GM18508 (cell line): ENCODE measurements around the gene ORC4.

Experiments
- ATAC-seq: cut with Tn5 transposase; IDR thresholded peaks from one replicate; pipeline ENCODE4 v1.9.1; 2021; ENCODE audit warnings: moderate number of reproducible peaks; ENCODE audit not compliant: insufficient read depth, unreplicated experiment

Gene ORC4

DNA sequence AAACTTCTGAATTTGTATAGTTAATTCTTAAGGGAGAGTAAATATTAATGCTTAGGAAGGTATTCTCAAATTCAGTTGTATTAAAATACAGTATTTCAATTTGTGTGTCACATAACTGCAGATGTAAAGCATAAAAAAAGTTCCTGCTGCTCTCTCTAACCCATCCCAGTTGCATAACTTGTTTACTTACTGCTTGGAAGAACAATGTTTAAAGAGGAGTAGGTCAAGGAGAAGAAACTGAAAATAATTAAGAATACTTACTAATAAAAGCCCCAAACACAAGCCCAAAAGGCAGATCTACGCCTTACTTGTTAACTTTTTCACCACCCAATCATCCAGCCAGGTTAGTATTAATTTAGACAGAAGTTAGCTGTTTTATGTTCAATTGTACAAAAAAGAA lies 81.2 kb downstream of the ORC4 start:
- no peak for ATAC-seq

DNA sequence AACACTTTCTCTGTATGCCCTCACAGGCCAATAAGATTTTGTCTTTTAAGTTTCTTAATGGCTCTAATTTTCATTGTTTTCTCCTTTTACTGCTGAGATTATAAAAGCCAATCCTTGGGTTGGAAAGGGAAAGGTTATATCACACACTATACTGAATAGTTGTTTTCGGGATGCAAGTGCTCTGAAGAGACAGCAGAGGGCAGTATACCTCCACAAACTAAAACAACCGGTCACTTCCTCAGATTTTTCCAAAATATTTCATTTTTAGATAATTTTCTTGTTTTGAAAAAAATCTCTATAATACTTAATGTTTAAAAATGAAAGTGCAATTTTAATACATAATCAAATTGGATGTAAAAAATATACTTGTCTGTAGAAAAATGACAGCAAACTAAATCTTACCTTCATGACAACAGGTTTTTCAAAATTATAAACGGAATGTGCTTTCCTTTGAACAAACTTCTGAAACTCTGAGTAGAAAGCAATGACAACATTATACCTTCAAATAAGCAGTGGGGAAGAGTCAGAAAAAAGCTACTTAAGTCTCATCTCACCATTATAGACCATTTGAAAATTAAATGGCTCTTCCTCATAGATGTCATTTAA lies 82.7 kb downstream of the ORC4 start:
- ATAC-seq, result no peak

DNA sequence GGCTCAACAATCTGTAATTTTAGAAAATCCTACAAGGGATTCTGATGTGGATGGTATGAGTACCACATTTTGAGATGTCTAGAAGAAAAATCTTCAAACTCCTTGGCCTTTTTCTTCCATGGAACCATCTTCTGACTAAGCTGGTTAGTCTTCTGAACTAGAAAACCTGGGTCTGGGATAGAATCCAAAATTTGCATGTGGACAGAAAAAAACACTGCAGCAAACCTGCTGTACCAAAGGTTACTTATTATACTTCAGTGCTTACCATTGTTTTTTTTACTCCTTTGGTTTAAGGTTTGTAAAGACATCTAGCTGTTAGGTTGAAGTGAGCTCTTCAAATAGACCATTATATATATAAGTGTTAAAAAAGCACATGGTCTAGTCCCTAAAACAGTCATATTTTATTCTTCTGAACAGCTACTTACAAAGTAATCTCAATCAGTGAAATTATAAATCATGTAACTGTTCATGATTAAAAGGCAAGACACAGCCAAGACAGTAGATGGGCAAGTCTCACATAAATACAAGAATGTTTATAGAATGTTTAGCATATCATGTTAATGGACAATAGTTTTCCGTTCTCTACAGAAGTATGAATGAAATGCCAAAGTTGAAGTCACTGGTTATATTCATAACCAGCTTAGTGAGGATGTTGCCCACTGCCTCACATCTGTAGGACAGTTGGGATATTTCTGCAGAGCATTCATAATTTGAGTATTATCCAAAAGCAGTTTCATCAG lies 85.5 kb downstream of the ORC4 start:
- no peak for ATAC-seq

DNA sequence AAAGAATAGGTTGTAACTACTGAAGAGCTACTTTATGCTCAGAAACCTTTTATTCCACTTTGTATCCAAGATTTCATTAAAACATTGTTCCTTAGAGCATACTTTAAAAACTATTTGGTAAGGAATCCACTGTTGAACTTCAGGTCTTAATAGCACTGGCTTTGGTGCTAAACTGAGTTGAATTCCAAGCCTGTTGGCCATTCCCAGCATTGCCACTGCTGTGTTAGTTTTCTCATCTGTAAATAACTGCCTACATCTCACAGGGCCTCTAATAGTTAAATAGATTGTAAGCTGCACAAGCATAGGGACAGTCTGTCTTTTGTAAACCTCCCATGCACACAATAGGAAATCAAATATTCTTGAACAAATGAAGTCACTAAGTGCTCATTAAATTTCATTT lies 86.6 kb downstream of the ORC4 start:
- ATAC-seq, result no peak

DNA sequence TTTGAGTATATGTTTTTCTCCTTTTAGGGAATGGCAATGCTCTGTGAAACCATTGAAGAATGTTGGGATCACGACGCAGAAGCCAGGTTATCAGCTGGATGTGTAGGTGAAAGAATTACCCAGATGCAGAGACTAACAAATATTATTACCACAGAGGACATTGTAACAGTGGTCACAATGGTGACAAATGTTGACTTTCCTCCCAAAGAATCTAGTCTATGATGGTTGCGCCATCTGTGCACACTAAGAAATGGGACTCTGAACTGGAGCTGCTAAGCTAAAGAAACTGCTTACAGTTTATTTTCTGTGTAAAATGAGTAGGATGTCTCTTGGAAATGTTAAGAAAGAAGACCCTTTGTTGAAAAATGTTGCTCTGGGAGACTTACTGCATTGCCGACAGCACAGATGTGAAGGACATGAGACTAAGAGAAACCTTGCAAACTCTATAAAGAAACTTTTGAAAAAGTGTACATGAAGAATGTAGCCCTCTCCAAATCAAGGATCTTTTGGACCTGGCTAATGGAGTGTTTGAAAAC lies 93.4 kb downstream of the ORC4 start:
- no peak for ATAC-seq

- no peak for ATAC-seq
Measured at GRCh38 chr2:147925886-147926285, 94.7 kb downstream of the ORC4 start.

DNA sequence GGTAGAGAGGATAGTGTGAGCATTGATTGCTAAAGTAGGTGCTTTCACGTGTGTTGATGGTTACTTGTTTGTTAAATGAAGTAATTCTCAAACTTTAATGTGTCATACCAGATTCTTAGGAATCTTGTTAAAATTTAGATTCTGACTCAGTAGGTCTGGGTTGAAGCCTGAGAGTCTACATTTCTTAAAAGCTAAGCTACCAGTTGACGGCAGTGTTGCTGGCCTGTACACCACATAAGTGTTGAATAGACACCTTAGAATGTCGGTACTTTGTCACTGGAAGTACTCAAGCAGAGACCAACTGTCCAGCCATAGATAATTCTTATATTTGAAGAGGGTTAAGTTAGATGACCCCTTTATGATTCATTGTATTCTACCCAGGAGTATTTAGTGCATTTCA lies 95.9 kb downstream of the ORC4 start:
- ATAC-seq, result no peak

DNA sequence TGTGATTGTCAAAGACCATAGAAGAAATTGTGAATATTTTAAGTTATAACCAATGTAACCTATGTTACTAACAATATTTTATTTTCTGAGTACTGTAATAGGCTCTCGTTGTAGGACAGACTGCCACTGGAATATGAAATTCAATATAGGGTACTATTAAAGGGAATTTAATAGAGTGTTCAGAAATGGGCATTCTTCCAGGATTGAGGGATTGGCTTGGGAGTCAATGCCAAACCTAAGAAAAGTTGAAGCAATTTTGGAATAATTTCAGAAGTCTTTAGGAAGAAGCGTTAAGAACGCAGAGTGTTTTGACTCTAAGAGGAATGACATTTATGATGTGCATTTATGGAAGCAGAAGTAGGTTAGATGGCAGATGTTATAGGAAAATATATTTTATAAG lies 96.7 kb downstream of the ORC4 start:
- no peak for ATAC-seq

DNA sequence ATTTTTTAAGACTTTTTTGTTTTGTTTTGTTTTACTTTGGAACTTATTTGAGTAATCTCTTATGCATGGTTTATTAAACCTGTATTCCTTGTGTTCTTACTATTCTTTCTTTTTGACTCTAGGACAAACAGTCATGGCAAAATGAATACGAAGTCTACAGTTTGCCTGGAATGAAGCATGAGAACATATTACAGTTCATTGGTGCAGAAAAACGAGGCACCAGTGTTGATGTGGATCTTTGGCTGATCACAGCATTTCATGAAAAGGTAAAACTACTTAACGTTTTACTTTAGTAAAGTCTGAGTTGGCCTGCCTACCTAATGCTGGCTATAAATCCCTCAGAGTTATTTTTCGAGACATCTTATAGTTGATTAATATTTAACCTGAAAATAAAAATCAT lies 103.4 kb downstream of the ORC4 start:
- ATAC-seq, result no peak

GRCh38 chr2:147916723-147917122 lies 103.8 kb downstream of the ORC4 start:
- no peak for ATAC-seq

DNA sequence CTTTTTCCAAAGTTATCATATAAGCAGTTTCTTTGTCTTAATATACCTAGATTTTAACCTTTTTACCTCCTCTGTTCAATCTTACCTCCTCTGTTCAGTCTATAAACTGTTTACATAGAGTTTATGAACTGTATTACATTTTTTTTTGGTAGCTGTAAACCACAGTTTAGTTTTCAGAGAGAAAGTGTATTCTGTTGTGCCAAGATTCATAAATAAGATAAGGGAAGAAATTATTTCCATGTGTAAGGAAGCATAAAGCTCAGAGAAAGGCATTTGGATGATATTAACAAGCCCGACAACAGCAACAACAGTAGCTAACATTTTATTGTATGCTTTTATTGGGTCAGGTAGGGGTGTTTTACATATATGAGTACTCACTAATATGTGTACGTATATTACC lies 104.5 kb downstream of the ORC4 start:
- ATAC-seq, result no peak

DNA sequence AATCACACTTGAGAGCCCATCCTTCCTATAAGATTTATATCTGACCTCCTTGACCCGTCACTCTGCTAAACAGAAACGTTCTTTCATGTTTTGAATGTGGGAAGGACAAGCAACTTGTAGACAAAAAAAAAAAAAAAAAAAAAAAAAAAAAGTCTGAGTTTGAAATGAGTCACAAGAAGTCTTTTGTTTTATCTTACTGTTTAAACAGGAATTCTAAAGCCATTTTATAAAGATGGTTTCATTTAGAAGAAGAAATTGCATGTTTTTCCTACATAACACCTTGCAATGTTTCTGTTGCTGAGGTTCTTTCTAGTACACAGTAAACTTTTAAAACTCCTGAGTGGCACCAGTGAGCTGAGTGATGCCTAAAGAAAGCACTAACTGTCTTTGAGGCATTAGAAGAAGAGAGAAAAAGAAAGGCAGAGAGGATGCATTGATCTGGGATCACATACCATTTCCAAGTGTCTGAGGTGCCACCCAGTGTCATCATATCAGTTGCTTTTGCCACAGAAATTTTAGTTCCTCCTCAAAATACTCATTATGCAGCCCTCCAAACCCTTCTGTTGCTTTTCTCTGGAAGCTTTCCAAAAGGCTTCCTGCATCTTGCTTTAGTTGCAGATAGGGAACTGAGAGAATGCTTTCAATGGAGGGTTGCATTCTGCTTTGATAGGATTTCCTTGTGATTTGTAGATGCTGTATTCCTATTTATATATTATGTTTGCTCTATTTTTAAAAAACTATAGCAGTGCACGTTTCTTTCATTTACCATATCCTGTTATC lies 106.6 kb downstream of the ORC4 start:
- no peak for ATAC-seq

GRCh38 chr2:147910990-147911473 lies 109.5 kb downstream of the ORC4 start:
- no peak for ATAC-seq

GRCh38 chr2:147909178-147909577 lies 111.4 kb downstream of the ORC4 start:
- ATAC-seq, result no peak

DNA sequence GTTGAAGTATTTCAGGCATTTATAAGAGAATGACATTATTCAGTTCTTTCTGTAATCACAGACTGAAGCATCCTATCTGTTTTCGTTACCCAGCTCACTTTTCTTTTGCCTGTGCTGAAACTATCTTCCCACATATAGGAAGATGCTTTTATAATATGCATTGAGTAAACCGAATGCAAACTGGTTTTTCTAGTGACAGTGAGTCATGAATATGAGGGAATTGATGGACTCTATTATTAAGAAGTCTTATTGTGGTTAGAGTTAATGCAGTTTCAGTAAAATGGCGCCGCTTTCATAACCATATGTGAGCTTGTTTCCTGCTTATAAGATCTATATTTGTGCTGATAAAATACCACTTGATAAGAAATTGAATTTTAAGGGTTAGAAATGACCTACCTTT lies 116.5 kb downstream of the ORC4 start:
- ATAC-seq, result no peak

- ATAC-seq, result no peak
Measured at GRCh38 chr2:147888680-147889079, 131.9 kb downstream of the ORC4 start.

GRCh38 chr2:147886136-147886535 lies 134.4 kb downstream of the ORC4 start:
- ATAC-seq, result no peak

GRCh38 chr2:147884830-147885229 lies 135.7 kb downstream of the ORC4 start:
- ATAC-seq, result no peak

GRCh38 chr2:147882631-147883030 lies 137.9 kb downstream of the ORC4 start:
- ATAC-seq, result no peak
